NCI-H1105 treated with DMSO at 0.1 percent for 48 hours (cell line): Measurements from ENCODE around the gene MACO1.
"Not testable (repeated sequence)": the region's sequence is repeated elsewhere in the genome, so short reads cannot be mapped to it uniquely, and the experiment has no call there.

ENCODE experiments used
- DNase-seq: peaks from one replicate; lab custom pipeline; 2025; lab: John Stamatoyannopoulos, UW

MACO1 gene

DNA sequence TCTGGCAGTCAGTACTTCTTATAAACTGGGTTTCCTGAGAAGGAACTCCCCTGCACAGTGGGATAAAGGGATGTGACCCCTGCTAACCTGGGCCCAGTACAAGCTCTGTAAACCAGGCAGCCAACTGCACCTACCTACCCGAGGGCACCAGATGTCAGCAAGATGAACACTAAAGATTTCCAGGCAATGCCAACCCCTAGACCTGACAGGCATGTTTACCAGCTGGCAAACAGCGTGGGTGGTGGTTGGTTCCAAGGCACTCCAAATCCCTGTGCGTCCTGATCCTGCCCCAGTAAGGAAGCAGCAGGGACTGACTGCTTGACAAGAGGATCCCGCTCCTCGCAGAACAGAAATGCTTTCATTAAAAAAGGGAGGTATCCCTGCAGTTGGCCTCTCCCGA is 7.5 kb upstream of the MACO1 start:
- not testable (repeated sequence) for DNase-seq

DNA sequence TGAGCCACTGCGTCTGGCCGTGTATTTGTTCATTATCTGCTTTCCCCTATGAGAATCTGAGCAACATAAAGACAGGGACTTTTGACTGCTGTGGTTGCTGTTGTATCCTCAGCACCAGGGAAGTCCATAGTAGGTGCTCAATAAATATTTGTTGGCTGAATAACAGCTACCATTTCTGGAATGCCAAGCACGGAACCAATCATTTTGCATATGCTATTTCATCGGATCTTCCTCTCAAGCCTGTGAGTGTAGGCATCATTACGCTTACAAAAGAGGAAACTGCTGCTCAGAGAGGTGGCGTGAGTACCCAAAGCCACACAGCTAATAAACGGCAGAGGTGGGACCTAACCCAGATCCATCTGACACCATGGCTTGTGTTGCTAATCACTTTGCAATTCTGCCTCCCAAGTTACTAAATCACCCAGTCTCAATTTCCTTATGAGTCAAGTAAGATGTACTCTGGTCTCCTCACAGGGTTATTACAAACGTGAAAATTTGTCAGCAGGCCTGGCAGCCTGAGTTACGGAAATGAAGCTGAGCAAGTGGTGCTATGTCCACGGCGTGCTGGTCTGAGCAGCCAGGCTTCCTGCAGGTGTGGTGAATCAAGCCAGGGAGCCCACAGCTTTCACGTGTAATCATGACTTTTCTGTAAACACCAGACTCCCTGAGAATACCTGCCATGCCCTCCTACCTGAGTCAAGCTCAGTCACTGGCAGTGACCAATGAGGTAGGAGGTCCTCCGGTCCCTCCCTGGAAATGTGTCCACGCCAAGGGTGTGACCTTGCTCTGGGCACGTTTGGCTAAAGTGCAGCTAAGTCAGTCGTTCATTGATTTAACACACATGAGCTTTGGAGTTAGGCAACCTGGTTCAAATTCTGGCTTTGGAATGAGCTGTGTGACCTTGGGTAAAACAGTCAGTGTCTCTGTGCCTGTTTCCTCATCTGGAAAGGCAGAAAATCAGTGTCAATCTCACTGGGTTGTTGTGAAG is 5.3 kb upstream of the MACO1 start:
- DNase-seq, result no peak

DNA sequence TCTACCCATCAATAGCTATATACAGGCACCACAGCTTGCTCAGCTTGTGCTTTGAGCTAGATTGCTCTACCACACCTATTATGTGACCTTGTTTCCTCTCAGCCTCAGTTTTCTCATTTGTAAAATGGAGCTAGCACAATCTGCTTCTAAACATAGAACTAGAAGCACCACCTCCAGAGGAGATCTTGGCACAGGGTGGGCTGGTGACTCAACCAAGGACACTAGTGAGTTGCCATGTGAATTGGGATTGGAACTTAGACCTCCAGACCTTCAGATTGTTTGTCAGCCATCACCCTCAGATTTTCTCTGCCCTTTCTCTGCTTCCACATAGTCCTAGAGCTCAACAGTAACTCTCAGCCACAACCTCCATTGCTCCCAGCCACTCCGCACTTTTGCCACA is 3.0 kb upstream of the MACO1 start:
- no peak for DNase-seq

DNA sequence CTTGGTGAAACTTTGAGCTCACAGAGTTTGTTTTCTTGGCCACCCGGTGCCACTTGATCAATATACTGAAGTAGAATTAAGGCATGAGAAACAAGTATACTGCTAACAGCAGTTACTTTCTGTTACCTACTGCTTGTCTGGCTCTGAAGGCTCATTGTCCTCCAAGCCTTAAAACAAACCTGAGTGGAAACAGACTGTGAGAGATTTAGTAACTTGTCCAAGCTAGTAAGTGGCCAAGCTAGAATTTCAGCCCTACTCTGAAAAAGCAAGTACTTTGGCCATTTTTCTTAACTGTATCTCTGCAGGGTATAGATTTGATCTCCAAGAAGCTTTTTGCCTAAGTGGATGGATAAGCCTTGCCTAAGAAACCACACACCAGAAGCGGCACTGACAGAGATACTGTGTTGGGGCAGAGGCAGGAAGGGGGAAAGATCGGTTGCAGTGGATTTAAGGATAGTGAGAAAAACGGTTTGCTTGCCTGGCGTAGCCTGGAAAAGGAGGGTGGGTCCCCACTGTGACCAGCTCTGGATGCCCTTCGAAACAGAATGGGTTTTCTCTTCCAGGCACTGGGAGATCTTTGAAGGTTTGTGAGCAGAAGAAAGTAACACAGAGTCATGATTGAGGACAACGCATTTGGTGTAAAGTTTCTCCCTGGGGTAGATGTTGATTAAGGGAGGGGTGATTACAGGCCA is 2.1 kb upstream of the MACO1 start:
- DNase-seq, result no peak

DNA sequence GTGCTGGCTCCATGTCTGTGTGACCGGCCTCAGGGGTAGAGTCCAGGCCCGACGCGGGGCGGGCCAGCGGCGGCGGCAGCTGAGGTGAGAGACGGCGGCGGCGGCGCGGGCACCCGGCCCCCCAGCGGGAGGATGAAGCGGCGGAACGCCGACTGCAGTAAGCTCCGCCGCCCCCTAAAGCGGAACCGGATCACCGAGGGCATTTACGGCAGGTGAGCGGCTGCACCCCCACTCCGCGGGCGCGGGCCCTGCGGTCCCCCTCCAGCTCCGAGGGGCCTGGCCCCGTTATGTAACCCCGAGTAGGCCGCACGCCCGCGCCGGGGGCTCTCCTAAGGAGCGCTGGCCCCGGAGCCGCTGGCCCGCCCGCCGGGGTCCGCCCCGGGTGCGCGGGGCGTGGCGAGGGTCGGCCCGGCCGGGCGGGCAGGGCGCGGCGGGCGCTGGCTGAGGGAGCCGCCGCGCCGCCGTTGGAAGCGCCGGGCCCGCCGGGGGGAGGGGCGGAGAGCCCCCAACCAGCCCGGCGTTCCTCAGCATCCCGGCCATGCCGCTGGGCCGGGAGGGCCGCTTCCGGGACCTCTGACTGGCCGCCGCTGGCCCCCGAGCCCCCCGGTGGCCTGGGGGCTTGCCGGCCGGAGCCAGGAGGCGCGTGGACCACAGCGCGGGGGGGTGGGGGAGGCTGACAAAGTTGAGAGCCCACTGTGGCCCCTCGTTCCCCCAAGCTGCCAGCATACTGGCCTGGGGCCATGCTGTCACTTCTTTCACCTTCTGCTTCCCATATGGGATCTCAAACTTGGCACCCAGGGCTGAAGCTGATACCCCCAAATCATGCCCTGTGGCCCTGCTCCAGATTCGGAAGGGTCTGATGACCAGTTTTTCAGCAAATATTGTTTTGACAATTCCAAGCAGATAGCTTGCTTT is 527 bp downstream of the MACO1 start:
- no peak for DNase-seq

DNA sequence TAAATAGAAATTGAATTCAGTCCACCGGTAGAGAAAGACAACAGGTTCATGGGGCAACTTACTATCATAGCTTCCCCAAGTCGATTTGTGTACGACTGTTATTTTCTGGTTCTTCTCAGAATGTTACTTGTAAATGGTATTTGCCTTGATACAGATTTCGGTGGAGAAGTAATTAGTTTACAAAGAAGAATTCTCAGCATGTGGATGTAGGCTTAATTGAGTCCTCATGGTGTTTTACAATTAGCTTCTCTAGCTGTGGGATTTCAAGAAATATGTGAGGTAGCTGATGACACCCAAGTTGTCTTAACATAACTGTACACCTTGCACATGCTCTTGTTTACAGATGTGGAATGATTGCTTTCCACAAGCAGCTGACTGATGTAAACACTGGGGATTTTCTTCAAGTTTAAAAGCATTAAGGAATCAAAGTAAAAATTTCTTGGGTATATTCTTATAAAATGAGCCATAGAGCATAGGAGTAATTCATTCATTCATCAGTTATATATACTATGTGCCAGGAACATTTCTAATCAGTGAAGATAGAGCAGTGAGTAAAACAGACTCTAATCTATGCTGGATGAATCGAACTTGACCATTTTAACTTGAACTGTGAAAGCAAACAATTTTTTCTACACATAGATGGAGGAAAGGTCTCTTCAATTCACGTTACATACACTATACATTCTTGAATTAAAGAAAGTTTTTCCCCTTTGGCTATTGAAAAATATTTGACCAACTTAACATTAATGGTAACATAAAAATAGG is 1.4 kb downstream of the MACO1 start:
- no peak for DNase-seq

DNA sequence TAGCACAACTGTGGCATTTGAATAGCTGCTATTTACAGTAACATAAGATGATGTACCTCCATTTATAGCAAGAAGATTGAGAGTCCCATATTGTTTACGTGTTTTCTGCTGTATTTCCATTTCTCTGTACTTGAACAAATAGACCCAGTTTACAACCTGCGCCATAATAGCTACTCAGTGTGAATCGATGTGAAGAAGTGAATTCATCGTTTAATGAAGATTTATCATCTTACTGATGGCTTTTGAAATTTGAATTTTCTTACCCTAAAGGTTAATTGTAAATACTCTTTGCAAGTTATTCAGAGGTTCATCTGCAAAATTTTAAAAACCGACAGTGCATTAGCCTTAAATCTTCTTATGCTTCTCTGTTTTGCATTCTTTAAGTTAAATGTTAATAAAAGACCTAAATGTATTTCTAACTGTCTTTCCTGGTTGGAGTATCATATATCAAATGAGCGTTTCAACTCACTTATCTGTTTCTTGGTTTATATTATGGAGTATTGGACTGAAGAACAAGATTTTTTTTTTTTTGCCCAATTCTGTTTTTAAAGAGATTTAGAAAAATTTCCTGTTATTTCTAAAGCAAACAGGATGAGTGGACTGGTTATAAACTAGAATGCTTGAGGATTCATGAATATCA is 2.2 kb downstream of the MACO1 start:
- no peak for DNase-seq

DNA sequence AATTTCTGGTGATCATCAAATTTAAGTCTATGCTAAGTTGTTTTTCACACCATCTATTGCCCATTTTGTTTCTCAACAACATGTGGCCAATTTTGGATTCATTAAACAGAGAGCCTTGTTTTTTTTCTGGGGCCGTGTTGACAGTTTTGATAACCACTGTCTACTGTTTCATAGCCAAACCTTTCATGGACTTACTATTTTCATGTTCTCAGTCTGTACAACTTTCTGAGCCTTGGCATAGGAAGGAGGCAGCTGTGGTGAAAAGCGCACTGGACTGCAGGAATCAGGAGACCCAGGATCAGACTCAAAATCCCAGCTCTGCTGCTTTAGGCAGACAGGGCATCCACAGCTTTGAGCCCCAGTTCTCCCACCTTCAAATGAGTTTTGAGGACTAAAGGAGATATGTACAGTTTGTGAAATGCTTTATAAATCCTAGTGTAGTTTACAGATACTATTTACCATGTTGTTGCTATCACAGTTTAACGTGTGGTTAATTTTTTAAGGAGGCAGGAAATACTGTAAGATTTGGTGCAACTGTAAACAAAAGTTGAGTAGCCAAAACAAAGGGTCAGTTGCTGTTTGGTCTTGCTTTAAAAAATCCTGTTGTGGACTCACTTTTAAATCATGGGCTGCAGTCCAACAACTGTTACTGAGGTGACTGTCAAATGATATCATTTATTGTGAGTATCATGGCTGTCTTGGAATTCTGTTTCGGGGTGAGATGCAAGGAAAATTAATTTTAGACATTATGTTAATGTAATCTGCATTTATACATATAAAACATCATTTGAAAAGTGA is 2.9 kb downstream of the MACO1 start:
- DNase-seq, result no peak

DNA sequence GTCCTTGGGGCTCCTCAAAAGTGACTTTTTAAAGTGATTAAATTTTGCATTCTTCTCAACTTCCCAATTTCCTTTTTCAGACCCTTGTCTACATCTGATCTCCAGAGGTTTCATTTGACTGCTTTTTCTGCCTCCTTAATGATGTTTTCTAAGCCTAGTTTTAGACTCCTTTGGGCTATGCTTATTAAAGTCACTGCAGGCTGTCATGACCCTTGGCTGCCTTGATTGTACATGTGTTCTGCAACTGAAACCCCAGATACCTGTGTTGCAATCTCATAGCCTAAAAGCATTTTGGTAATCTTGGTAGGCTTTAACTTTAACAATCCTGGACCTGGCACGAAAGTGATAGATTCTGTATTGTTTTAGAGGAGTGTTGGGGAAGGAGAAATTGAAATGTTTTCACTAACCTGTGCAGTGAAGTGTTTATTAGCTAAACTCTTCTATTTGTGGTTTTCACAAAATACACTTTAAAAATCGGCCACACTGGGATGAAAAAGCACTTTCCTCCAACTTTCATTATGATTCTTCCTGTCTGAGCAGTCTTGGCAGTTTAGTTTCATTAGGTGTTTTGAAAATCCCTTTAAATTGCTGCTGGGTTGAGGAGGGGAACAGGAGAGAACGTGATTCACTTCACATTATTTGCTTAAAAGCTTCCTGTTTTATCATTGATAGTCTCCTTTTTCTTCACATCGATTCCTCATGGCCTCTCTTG is 4.9 kb downstream of the MACO1 start:
- no peak for DNase-seq

DNA sequence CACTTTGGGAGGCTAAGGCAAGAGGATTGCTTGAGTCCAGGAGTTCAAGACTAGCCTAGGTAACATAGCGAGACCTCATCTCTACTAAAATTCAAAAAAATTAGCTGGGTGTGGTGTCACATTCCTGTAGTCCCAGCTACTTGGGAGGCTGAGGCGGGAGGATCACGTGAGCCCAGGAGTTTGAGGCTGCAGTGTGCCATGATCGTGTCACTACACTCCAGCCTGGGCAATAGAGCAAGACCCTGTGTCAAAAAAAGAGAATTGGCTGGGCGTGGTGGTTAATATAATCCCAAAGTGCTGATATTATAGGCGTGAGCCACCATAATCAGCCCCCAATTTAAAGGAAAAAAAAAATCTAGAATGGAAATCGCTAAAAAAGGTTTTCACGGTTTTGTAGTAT is 7.0 kb downstream of the MACO1 start:
- DNase-seq, result no peak

DNA sequence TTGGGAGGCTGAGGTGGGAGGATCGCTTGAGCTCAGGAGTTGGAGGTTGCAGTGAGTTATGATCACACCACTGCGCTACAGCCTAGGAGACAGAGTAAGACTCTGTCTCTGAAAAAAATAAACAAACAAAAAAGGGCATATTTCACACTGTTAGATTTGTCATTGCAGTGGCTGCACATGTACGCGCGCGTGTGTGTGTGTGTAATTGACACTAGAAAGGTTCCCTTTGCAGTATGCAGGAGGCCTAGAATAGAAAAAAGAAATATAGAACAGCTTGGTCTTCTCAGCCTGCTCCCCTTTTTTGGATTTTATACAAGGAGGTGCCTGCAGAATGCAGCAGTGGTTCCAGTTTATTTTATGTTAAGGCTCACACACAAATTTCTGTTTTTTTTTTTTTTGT is 8.6 kb downstream of the MACO1 start:
- DNase-seq, result no peak

DNA sequence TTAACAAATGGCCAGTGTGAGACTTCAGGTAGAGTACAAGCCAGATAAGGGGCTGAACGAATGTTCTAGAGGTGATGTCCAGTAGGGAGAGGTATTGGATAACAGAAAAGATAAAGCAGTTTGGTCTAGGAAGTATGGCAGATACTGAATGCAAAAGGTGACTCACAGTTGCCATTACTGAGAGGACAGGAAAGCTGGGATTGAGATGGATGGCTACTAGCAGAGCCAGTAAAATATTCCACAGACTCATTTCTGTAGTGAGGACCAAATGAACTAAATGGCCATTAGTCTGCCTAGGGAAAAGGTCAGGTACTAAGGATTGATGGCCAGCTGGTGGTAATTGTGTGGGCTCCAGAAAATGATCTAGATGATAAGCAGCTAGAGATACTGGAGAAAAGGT is 11.5 kb downstream of the MACO1 start:
- DNase-seq, result no peak

DNA sequence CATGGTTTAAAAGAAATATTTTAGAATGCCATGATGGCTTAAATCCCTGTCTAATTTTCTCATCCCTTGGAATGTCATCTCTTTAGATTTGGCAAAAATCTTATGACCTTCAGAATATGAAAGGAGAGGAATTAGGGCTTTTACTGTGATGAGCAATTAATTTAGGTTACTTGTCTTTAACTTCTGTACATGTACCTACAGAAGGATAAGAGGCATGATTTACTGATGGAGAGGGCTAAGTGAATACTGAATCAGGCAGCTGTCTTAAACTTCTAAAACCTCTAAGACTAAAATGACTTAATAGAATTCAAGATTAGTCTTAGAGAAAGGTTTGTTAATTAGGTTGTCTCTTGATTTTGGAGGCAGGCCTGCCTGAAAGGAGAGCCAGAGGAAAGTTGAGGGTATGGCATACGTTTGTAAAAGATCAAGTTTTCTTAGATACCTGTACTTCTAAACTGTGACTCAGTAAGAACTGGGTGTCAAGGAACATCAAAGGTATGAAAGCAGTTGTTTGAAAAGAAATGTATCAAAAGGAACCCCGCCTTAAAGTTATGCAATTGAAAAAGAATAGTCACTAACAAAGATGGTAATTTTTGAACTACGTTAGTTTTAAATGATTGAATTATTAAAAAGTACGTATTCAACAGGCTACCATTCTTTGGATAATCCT is 12.5 kb downstream of the MACO1 start:
- DNase-seq, result no peak

DNA sequence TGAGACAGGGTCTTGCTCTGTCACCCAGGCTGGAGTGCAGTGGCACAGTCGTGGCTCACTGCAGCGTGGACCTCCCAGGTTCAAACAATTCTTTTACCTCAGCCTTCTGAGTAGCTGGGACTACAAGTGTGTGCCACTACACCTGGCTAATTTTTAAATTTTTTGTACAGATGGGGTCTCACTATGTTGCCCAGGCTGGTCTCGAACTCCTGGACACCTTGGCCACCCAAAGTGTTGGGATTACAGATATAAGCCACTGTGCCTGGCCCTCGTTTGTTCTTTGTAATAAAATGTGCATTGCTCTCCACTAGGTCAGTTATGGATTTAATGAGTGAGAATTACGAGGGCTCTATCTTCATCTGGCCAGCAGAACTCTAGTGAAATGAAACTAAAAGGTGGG is 13.9 kb downstream of the MACO1 start:
- DNase-seq, result not testable (repeated sequence)

DNA sequence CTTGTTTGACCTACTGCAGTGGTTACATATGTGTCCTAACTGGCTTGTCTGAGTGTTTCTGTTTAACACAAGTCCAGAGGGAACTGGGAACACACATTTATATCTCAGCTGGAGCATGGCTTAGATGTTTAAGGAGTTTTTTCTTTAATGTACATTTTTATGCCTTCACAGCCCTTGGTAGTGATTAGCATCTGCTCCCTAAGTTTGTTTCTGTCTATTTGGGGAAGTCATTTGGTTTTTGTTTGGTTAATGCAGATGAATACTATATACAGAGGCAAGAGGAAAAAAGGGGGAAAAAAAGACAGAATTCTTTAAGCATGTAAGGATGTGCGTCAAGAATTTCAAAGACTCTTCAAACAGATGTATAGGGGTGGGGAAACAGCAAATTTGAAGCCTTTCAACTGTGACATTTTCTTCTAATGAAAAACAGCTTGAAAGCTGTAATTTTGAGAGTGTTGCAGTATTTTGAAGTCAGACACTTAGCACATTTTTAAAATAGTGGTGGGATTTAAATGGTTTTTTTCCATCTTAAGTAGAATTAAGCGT is 15.4 kb downstream of the MACO1 start:
- DNase-seq, result no peak

DNA sequence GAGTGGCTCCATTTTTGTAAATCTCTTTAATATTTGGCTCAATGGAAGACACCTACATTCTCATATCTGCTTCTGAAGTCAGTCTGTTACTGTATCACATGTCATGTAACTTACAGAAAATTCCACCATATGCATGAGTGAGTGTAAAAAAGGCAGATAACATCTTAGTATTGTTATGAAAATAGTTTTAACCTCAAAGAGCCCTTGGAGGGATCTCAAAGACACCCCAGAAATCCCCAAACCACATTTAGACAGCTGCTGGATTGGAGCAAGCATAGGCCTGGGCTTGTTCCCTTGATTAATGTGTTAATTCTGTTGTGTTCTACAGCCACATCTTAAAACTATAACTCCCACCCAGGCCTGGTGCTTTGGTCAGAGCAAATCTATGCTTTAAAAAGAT is 16.9 kb downstream of the MACO1 start:
- no peak for DNase-seq

DNA sequence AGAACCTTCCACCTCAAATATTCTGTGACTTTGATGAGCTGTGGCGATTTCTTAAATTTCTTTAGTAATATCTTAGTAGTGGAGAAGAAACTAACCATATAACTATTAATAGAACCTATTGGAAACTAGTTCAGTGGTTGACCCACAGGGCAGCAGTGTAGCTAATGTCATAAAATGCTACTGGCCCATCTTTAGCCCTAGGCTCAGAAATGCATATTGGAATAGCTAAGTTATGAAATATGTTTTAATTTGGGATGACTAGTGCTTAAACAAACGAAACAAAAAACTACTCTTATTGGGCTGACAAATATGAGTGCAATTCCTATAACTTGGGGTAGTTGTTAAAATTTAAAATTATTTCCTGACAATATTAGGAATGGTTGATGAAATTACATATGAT is 20.2 kb downstream of the MACO1 start:
- no peak for DNase-seq

DNA sequence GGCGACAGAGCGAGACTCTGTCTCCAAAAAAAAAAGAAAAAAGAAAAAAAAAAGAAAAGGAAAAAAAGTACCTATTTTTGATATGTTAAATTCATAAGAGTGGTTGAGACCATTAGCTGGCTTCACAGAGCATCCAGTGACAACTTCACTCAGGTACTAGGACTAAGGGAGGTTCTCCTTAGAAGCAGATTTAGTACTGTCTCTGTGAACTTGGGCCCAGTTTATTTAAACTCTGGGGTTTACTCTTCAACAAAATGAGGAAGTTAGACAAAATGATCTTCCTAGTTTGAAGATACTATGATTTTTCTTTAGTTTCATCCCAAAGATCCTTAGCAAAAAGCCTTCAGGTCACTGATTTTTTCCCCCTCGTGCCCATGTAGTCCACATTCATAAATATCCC is 21.2 kb downstream of the MACO1 start:
- DNase-seq, result no peak

DNA sequence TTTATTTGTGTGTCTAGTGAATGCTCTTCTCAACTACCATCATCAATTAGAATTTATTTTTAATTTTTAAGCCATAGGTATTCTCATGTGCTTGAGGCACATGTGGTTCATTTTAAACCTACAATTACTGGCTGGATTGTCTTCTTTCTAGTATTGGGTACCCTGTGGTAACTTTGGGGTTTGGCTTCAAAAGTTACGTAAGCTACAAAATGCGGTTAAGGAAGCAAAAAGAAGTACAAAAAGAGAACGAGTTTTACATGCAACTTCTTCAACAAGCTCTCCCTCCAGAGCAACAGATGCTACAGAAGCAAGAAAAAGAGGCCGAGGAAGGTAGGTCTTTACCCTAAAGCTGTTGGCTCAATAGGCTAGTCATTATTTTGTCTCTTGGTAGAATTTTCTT is 25.8 kb downstream of the MACO1 start:
- no peak for DNase-seq
